HepG2 (cell line): ENCODE measurements around the gene ZFYVE28. TPM values are rescaled to one million over a fixed set of nuclear protein-coding genes. Genes with fewer than 3 reads are reported as not detected.

Experiments
- ATAC-seq: fragments of 200-7000 bp; cut with Tn5 transposase; 3 replicates; pipeline ENCODE4 v1.9.1; 2020; ENCODE audit warnings: mild to moderate bottlenecking, moderate library complexity
- BruUV-seq: library from RNA; stranded (reverse); fragments of 400-500 nt; replicated peaks from 2 replicates; lab custom pipeline; 2021; lab: Mats Ljungman, UMichigan
- CTCF ChIA-PET: fragments of 300-600 bp; formaldehyde crosslinking; extraction: SDS; loops from one replicate; lab custom pipeline; 2021; ENCODE audit warnings: low total read pairs, inconsistent platforms, low intra/inter-chr PET ratio; lab: Yijun Ruan, JAX
- POLR2A ChIA-PET: fragments of 350-600 bp; sonication (Branson Sonifier 250); formaldehyde crosslinking; loops from one replicate; lab custom pipeline; 2020; ENCODE audit warnings: antibody characterized with exemption, inconsistent platforms; lab: Yijun Ruan, JAX
- DNase-seq: peaks from one replicate; pipeline ENCODE4 v3.0.0-alpha.2; 2015; ENCODE audit warnings: low spot score
- FAIRE-seq: peaks from 3 replicates; lab custom pipeline; 2011; peaks lifted over from hg19 to GRCh38; lab: Jason Lieb, UNC
- H2AFZ ChIP-seq: one replicate; pipeline ENCODE4 v1.6.1; 2011; ENCODE audit warnings: low read length, inconsistent platforms
- H3K27ac ChIP-seq: fragments of 300-600 bp; 3 replicates; pipeline ENCODE4 v1.8.0; 2011; ENCODE audit warnings: mixed run types, mild to moderate bottlenecking, mixed read lengths, low read length, inconsistent platforms; ENCODE audit not compliant: insufficient read depth; ENCODE audit errors: extremely low read length
- H3K27me3 ChIP-seq, 2 experiments: fragments of 200-600 bp in 1 of 2; 2 replicates in 1 of 2; 3 replicates in 1 of 2; pipeline versions ENCODE4 v1.6.0 to v1.8.0; 2011; ENCODE audit warnings: low read length in 2 of 2, mild to moderate bottlenecking in 2 of 2, moderate library complexity in 2 of 2, inconsistent platforms in 1 of 2; ENCODE audit not compliant: insufficient read depth in 2 of 2, control insufficient read depth in 1 of 2
- H3K36me3 ChIP-seq, 2 experiments: fragments of 200-600 bp in 1 of 2; replicated peaks in 1 of 2; 2 replicates in 1 of 2; 3 replicates in 1 of 2; pipeline versions ENCODE4 v1.5.1 to v1.8.0; 2011; ENCODE audit warnings: low read length in 2 of 2, inconsistent platforms in 1 of 2; ENCODE audit not compliant: insufficient read depth in 2 of 2, control insufficient read depth in 1 of 2
- H3K4me1 ChIP-seq: 2 replicates; pipeline ENCODE4 v1.5.1; 2012; ENCODE audit warnings: low read length, inconsistent platforms; ENCODE audit not compliant: insufficient read depth
- H3K4me2 ChIP-seq: 2 replicates; pipeline ENCODE4 v1.6.0; 2011; ENCODE audit warnings: low read depth, low read length, inconsistent platforms
- H3K4me3 ChIP-seq, 3 experiments: fragments of 200-600 bp in 1 of 3; sonication (generic), shearing (Covaris generic) in 1 of 3; replicated peaks in 1 of 3; 2 replicates each; pipeline ENCODE4 v1.5.1; 2011 to 2016; ENCODE audit warnings: low read length in 3 of 3, inconsistent platforms in 2 of 3, low read depth in 2 of 3, mild to moderate bottlenecking in 2 of 3, control low read depth in 1 of 3, mixed read lengths in 1 of 3; ENCODE audit not compliant: insufficient read depth in 1 of 3
- H3K79me2 ChIP-seq: one replicate; pipeline ENCODE4 v1.6.1; 2011; ENCODE audit warnings: low read length, inconsistent platforms; ENCODE audit not compliant: insufficient read depth
- H3K9ac ChIP-seq: 2 replicates; pipeline ENCODE4 v1.6.0; 2011; ENCODE audit warnings: mild to moderate bottlenecking, low read depth, low read length, inconsistent platforms; ENCODE audit not compliant: insufficient read depth
- H3K9me3 ChIP-seq: 2 replicates; pipeline ENCODE4 v1.5.1; 2012; ENCODE audit warnings: mild to moderate bottlenecking, low read length
- H4K20me1 ChIP-seq: 2 replicates; pipeline ENCODE4 v1.6.0; 2011; ENCODE audit warnings: inconsistent platforms, mild to moderate bottlenecking, low read length, moderate library complexity; ENCODE audit not compliant: insufficient read depth
- CC2D1A ChIP-seq: sonication (generic); formaldehyde crosslinking; IDR thresholded peaks from 2 replicates; pipeline ENCODE4 v1.8.1; 2023; ENCODE audit warnings: mild to moderate bottlenecking, missing genetic modification reagents
- CTCF ChIP-seq: sonication (generic); formaldehyde crosslinking; IDR thresholded peaks from 2 replicates; pipeline ENCODE4 v1.5.0; 2020; ENCODE audit warnings: mild to moderate bottlenecking, missing genetic modification reagents, moderate library complexity
- GTF3A ChIP-seq: sonication (generic); formaldehyde crosslinking; conservative IDR thresholded peaks from 2 replicates; pipeline ENCODE4 v1.4.0; 2020; ENCODE audit warnings: mild to moderate bottlenecking, missing genetic modification reagents
- PHB2 ChIP-seq: fragments of 450-650 bp; IDR thresholded peaks from 2 replicates; pipeline ENCODE4 v1.6.1; 2018; ENCODE audit not compliant: partially characterized antibody
- STAG1 ChIP-seq: sonication (generic); formaldehyde crosslinking; IDR thresholded peaks from 2 replicates; pipeline ENCODE4 v1.4.0; 2020; ENCODE audit warnings: missing genetic modification reagents
- ZNF788 ChIP-seq: sonication (generic); formaldehyde crosslinking; IDR thresholded peaks from 2 replicates; pipeline ENCODE4 v1.5.0; 2020; ENCODE audit warnings: mild to moderate bottlenecking, missing genetic modification reagents, borderline replicate concordance
- WGBS: methylation state at CpG from one replicate; pipeline ENCODE4 v1.1.6; 2017; ENCODE audit warnings: low lambda C conversion rate; 5-methylcytosine and 5-hydroxymethylcytosine counted together
- in situ Hi-C: cut with HindIII; loops from 2 replicates; pipeline ENCODE4 v1.10.0; 2017; ENCODE audit warnings: low pct_unique_long_range_greater_than_20kb; ENCODE audit not compliant: extremely low pct_ligation_motif_present
- intact Hi-C: fragments of 100-400 bp; cut with micrococcal nuclease; formaldehyde crosslinking; loops from one replicate; pipeline ENCODE4 v1.10.0; 2022; ENCODE audit not compliant: unreplicated experiment
- polyA plus RNA-seq, 8 experiments: library from polyadenylated mRNA; depleted of rRNA in 3 of 8; stranded (reverse) in 7 of 8; unstranded in 1 of 8; fragments of >200 nt; fragmentation: Illumina TruSeq in 4 of 8; extraction: Trizol in 4 of 8; gene quantifications; 2 replicates each; pipeline versions ENCODE4 v1.2.1 to v1.2.3, GENCODE V29; 2011 to 2016; ENCODE audit warnings: low read depth in 4 of 8, missing spikeins in 1 of 8, mixed read lengths in 1 of 8; ENCODE audit not compliant: insufficient read depth in 1 of 8
- total RNA-seq, 5 experiments: library from RNA; depleted of rRNA; stranded (reverse); fragments of >200 nt; fragmentation: Illumina TruSeq; extraction: Trizol; gene quantifications; 2 replicates each; pipeline ENCODE4 v1.2.3, GENCODE V29; 2016; ENCODE audit warnings: low read depth in 1 of 5

The ZFYVE28 gene
- total and polyA plus RNA-seq, 2 of the 13 experiments (the other 11 are each of a cell fraction or from before 2014, with no cell fraction given), result 0.12 to 0.22 TPM

- POLR2A ChIA-PET, result no interaction called here
- Histone ChIP-seq H3K79me2 (no peaks in the 10 kb centered on the region), H3K9me3 (no peaks in the 10 kb centered on the region), H3K27ac (no peak overlapping the region), H3K4me3 (no peak overlapping the region), H4K20me1 (no peaks in the 10 kb centered on the region), H3K4me1 (peaks cover 24% of the 10 kb centered on the region), H3K27me3 (peaks cover 9 to 53% of the 10 kb centered on the region in 2 experiments; a peak in 4 of 5 replicates), H3K36me3 (no peaks in the 10 kb centered on the region), H3K9ac (no peak overlapping the region), H2AFZ (no peak overlapping the region), H3K4me2 (no peak overlapping the region)
- peak; percentile 49 for TF ChIP-seq CTCF
- TF ChIP-seq GTF3A (CRISPR knock-in tag), result no peak
- peak; percentile 40; the same call in 1 of the 2 replicates for TF ChIP-seq STAG1 (CRISPR knock-in tag)
- intact Hi-C loops, result no loop called here
- no TSS peak for BruUV-seq
- CTCF ChIA-PET, result no interaction called here
- peak; percentile 58 for ATAC-seq
- WGBS, result 29% methylated on average over 10 of the region's 10 CpGs
- DNase-seq, result no peak
- peak; percentile 37 for FAIRE-seq
- in situ Hi-C loops, result no loop called here
Measured at GRCh38 chr4:2436301-2436700, 17.9 kb upstream of the ZFYVE28 start.

GRCh38 chr4:2434420-2434819 is 16.0 kb upstream of the ZFYVE28 start:
- DNase-seq (no peak), FAIRE-seq (no peak), ATAC-seq (no peak; the same call in 2 of the 3 replicates)
- H2AFZ ChIP-seq, result no peak overlapping the region
- H3K4me1 ChIP-seq, result peaks cover 29% of the 10 kb centered on the region
- H3K27ac ChIP-seq, result no peak overlapping the region
- ChIA-PET CTCF (no interaction called here), POLR2A (no interaction called here)
- H3K9me3 ChIP-seq, result no peaks in the 10 kb centered on the region
- no peaks in the 10 kb centered on the region for H3K36me3 ChIP-seq
- intact Hi-C loops, result no loop called here
- WGBS, result 71% methylated on average over 4 of the region's 9 CpGs
- no peak overlapping the region for H3K4me3 ChIP-seq
- no peak overlapping the region for H3K4me2 ChIP-seq
- TF ChIP-seq CC2D1A (CRISPR knock-in tag) (no peak), PHB2 (no peak), ZNF788 (CRISPR knock-in tag) (no peak)
- H3K27me3 ChIP-seq, result peaks cover 9 to 53% of the 10 kb centered on the region in 2 experiments; a peak in 4 of 5 replicates
- H3K9ac ChIP-seq, result no peak overlapping the region
- in situ Hi-C loops, result no loop called here
- H4K20me1 ChIP-seq, result no peaks in the 10 kb centered on the region
- H3K79me2 ChIP-seq, result no peaks in the 10 kb centered on the region
- no TSS peak for BruUV-seq
